ENCODE results near the gene CRB2.

GRCh38 chr9:123369296-123369695 is 13.3 kb downstream of the CRB2 start:
- TF ChIP-seq POLR2A (IDR thresholded peaks at IDR 0.05; ENCODE audit: low read depth) = no peak
- no peak for TF ChIP-seq CTCF (IDR thresholded peaks at IDR 0.05)
- TF ChIP-seq EP300 (IDR thresholded peaks at IDR 0.05) = no peak
- no peak for TF ChIP-seq POLR2AphosphoS5 (IDR thresholded peaks at IDR 0.05)
